HFFc6 (cell line): ENCODE results near the gene P3H1. TPM values are rescaled to one million over a fixed set of nuclear protein-coding genes. Genes with fewer than 3 reads are reported as not detected.

Experiments used
- DNase-seq: peaks from one replicate; pipeline ENCODE4 v3.0.0-alpha.2; 2018
- H3K27ac Mint-ChIP-seq: 2 replicates; pipeline ENCODE4 v1.8.0; 2020; ENCODE audit warnings: mild to moderate bottlenecking, mixed read lengths
- H3K27me3 Mint-ChIP-seq: 2 replicates; pipeline ENCODE4 v1.8.0; 2021; ENCODE audit warnings: mild to moderate bottlenecking, moderate library complexity, mixed read lengths; ENCODE audit not compliant: insufficient read depth
- H3K36me3 Mint-ChIP-seq: 2 replicates; pipeline ENCODE4 v1.8.0; 2021; ENCODE audit warnings: low read depth, mixed read lengths
- H3K4me1 Mint-ChIP-seq: 2 replicates; pipeline ENCODE4 v1.8.0; 2020; ENCODE audit warnings: low read depth, mixed read lengths
- H3K4me3 Mint-ChIP-seq: 2 replicates; pipeline ENCODE4 v1.8.0; 2020; ENCODE audit warnings: mild to moderate bottlenecking, moderate library complexity, mixed read lengths
- H3K9me3 Mint-ChIP-seq: 2 replicates; pipeline ENCODE4 v1.8.0; 2020; ENCODE audit warnings: mild to moderate bottlenecking, mixed read lengths
- CTCF ChIP-seq: fragments of 200-600 bp; sonication (generic); IDR thresholded peaks from 2 replicates; pipeline ENCODE4 v1.5.0; 2021; ENCODE audit warnings: antibody characterized with exemption, mild to moderate bottlenecking
- total RNA-seq, 6 experiments: library from RNA; stranded (reverse); fragmentation: NEBNext Ultra II Directional; extraction: Animal tissue kit (Norgen Biotek cat#: 25700); gene quantifications; 2 replicates in 1 of 6; 3 replicates in 5 of 6; pipeline ENCODE4 v1.2.3, GENCODE V29; 2021

P3H1 gene
- total RNA-seq, 6 experiments from 2014 or later: 115 to 169 (median 126) TPM

GRCh38 chr1:42765269-42765668 lies 1.6 kb downstream of the P3H1 start:
- no peak for TF ChIP-seq CTCF
- Mint-ChIP-seq H3K4me3 (no peak overlapping the region), H3K9me3 (no peaks in the 10 kb centered on the region), H3K4me1 (peaks cover 11% of the 10 kb centered on the region), H3K27me3 (no peaks in the 10 kb centered on the region), H3K27ac (no peak overlapping the region), H3K36me3 (peaks cover 5% of the 10 kb centered on the region; the same call in 1 of the 2 replicates)
- DNase-seq: no peak

GRCh38 chr1:42762269-42762668 lies 4.6 kb downstream of the P3H1 start:
- H3K36me3 Mint-ChIP-seq: peaks cover under 1% of the 10 kb centered on the region; the same call in 1 of the 2 replicates
- no peak overlapping the region for H3K4me3 Mint-ChIP-seq
- peaks cover under 1% of the 10 kb centered on the region for H3K4me1 Mint-ChIP-seq
- DNase-seq: no peak
- H3K27me3 Mint-ChIP-seq: no peaks in the 10 kb centered on the region
- no peaks in the 10 kb centered on the region for H3K9me3 Mint-ChIP-seq
- no peak overlapping the region for H3K27ac Mint-ChIP-seq
- no peak for TF ChIP-seq CTCF

- Mint-ChIP-seq H3K4me3 (no peak overlapping the region), H3K27me3 (no peaks in the 10 kb centered on the region), H3K27ac (no peak overlapping the region), H3K36me3 (peaks cover 7% of the 10 kb centered on the region), H3K4me1 (peaks cover 6% of the 10 kb centered on the region), H3K9me3 (no peaks in the 10 kb centered on the region)
- DNase-seq: no peak
- TF ChIP-seq CTCF: no peak
Observed at GRCh38 chr1:42761567-42761966, 5.3 kb downstream of the P3H1 start.

- Mint-ChIP-seq H3K27ac (no peak overlapping the region), H3K27me3 (no peaks in the 10 kb centered on the region), H3K36me3 (peaks cover 27% of the 10 kb centered on the region), H3K9me3 (no peaks in the 10 kb centered on the region), H3K4me1 (peaks cover 7% of the 10 kb centered on the region), H3K4me3 (no peak overlapping the region)
- 0 out of 2 replicates have a peak, but pooled peaks have one; percentile 10 for TF ChIP-seq CTCF
- no peak for DNase-seq
Observed at GRCh38 chr1:42759114-42759513, 7.7 kb downstream of the P3H1 start.

GRCh38 chr1:42758641-42759040 lies 8.2 kb downstream of the P3H1 start:
- Mint-ChIP-seq H3K4me1 (peaks cover 12% of the 10 kb centered on the region), H3K36me3 (peaks cover 32% of the 10 kb centered on the region), H3K27ac (no peak overlapping the region), H3K27me3 (no peaks in the 10 kb centered on the region), H3K9me3 (no peaks in the 10 kb centered on the region), H3K4me3 (no peak overlapping the region)
- TF ChIP-seq CTCF: no peak
- no peak for DNase-seq

- DNase-seq: no peak
- H3K27ac Mint-ChIP-seq: no peak overlapping the region
- peaks cover 20% of the 10 kb centered on the region for H3K4me1 Mint-ChIP-seq
- no peaks in the 10 kb centered on the region for H3K9me3 Mint-ChIP-seq
- peaks cover 39% of the 10 kb centered on the region for H3K36me3 Mint-ChIP-seq
- H3K4me3 Mint-ChIP-seq: no peak overlapping the region
- H3K27me3 Mint-ChIP-seq: no peaks in the 10 kb centered on the region
- TF ChIP-seq CTCF: no peak
Observed at GRCh38 chr1:42757892-42758275, 8.9 kb downstream of the P3H1 start.
